ENCODE measurements around the gene PRPF6.

The PRPF6 gene

DNA sequence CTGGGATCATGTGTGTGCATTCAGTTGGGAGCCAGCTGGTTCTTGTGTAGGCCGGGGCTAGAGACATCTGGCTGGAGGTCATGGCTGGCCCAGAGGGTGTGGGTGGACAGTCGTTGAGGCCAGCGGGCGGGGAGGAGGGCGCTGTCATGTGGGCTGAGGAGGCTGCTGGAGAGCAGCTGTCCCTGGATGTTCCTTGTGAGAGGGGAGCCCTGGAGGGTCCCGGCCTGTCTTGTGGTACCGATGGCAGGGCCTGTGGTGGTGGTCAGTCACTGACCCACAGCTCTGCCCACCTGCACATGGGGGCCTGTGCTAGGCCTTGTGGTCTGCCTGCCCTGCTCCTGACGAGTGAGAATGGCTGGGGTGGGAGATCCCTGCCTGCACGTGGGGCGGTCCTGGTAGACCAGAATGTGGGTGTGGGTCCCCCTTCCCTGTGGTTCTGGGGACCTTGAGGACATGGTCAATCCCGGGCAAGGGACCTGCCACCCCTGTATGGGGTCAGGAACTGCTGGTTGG lies 53.1 kb downstream of the PRPF6 start:
- in situ Hi-C loops (cut with MboI; ENCODE audit: low sequenced_read_pairs) = no loop called here

DNA sequence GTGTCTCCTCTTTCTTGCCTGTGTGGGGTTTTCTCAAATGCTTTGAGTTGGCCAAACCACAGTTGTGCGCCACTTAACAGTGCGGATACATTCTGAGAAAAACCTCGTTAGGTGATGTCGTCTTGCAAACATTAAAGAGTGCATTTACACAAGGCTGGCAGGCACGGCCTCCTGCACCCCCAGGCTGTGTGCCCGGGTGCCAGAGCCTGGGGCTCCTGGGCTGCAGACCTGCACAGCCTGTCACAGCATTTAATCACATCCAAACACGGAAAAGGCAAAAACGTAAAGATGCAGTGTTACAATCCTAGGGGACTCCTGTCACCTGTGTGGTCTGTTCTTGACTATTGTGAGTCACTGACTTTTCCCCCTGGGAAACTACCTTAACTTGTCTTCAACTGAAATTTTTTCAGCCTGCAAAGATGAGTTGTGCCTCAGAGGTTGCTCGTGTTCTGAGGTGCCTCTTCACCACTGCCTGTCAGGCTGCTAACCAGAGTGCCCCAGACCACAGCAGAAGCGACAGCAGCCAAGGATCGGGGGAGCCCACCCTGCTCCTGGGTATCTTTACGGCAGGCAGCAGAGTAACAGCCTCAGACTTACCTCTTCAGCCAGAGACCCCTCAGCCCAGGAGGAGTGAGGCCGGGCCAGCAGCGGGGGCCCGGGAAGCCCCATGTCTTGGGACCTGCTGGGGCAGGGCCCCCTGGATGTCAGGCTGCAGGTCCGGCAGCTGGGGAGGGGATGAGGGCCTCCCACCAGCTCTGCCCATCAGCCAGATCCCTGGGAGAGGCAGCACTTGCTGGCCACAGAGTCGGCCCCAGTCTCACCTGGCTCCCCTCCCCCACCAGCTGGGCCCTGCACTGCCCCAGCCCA lies 54.4 kb downstream of the PRPF6 start:
- in situ Hi-C loops (cut with MboI; ENCODE audit: low sequenced_read_pairs) = no loop called here

DNA sequence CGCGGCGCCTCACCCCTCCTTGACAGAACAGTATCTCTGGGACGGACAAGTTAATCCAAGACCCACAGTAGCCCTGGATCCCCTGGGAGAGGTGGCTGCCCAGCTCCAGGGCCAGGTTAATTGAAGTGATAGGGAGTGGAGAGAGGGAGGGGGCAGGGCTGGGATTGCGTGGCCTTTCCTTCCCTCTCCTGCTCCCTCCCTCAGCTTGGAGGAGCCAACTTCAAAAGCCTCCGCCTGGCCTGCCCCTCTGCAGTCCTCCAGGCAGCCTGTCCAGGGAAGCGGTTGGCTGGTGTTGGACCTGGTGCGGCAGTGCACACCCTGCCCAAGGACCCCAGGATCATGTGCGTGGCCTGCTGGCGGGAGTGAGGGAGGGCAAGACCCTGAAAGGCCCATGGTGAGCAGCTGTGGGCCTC lies 55.0 kb downstream of the PRPF6 start, which contains the start of gene C20orf204:
Gene C20orf204 (plus strand): TSS at position 250 of the 413 bp plus-strand sequence. CDS start 142 bp downstream, at position 392.
- in situ Hi-C loops (cut with MboI; ENCODE audit: low sequenced_read_pairs) = no loop called here

DNA sequence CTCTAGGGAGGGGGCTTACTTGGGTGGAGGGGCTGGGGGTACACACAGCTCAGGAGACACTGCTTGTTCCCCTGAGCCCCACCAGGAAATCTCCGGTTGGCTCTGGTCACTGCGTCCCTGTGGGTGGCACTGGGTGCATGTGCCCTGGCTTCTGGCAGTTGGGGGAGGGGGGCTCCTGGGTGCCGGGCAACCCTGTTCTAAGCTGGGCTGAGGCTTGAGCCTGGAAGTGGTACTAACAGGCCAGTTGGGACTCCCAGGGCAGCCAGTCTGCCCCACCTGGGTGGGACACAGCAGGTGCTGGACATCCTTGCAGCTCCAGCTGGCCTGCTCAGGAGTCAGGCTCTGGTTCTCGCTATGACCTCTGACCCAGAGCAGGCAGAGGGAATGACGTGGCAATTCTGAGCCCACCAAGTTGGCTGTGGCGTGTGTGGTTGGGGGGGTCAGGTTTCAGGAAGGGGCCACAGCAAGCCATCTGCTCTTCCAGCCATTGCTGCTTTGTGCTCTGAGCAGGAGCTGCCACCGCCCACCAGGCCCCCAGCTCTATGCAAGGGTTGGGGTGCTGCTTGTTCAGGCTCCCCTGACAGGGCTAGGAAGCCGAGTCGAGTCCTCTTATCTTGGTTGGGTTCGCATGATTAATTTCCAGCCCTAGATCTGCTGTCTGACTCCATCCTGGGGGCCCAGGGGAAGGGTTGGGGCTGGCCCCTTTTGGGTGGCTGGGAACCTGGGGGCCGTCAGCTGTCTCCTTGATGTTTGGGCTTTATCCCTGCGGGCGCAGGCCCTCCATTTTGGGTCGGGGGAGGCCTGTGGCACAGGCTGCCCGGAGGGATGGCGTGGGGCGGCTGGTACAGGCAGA lies 55.6 kb downstream of the PRPF6 start:
- in situ Hi-C loops (cut with MboI; ENCODE audit: low sequenced_read_pairs) = no loop called here

DNA sequence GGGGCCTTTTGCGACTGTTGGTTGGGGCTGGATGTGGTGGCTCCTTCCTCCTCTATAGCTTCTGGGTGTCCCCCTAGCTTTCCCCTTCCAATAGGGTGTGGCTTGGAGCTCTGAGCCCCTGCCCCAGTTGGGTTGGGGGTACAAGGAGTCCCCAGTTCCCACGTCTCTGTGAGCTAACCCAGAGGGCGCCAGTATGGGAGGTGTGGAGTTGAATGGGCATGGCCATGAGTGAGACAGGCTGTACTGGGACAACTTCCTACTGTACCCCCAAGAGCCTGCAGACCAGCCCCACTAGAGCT lies 56.2 kb downstream of the PRPF6 start:
- in situ Hi-C loops (cut with MboI; ENCODE audit: low sequenced_read_pairs) = no loop called here

DNA sequence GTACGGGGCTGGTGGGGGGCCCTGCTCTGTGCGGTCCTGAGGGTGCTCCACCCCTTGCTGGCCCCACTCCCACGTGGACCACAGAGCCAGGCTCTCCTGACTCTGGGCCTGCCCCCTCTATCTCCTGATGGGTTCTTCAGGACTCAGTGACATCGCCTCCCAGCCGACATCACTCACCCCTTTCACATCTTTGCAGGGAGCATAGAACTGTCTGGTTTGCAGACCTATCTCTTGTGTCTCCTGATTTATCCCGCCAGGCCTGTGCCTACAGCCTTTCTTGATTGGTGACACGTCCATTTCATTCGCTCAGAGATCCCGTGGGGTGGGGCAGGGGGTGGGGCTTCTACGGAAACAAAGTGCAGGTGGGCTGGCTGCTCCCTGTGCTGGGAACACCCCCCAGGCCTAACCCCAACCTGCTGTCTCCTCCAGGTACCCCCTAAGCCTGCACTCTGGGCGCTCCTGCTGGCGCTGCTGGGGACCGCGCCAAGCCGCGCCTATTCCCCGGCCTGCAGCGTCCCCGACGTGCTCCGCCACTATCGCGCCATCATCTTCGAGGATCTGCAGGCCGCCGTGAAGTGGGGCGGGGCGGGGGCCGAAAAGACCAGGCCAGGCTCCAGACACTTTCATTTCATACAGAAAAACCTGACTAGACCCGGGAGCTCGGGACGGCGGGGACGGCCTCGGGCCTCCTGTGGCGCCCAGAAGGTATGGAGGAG lies 56.7 kb downstream of the PRPF6 start:
- in situ Hi-C loops (cut with MboI; ENCODE audit: low sequenced_read_pairs) = no loop called here

DNA sequence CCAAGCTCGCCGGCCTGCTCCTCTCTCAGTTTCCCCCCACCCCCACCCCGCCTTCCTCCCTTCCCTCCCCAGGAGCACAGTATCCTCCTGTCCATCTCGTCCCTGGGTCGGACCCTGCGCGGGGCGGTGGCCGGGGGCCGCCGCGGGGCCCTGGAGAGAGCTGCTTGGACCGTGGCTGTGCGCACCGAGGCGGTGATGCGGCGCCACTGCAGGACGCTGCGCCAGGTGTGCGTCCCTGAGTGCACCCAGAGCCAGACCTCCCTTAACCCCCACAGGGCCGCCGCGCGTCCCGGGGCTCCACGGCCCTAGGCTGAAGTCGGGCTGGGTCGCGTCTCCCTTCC lies 57.3 kb downstream of the PRPF6 start:
- in situ Hi-C loops (cut with MboI; ENCODE audit: low sequenced_read_pairs) = no loop called here

DNA sequence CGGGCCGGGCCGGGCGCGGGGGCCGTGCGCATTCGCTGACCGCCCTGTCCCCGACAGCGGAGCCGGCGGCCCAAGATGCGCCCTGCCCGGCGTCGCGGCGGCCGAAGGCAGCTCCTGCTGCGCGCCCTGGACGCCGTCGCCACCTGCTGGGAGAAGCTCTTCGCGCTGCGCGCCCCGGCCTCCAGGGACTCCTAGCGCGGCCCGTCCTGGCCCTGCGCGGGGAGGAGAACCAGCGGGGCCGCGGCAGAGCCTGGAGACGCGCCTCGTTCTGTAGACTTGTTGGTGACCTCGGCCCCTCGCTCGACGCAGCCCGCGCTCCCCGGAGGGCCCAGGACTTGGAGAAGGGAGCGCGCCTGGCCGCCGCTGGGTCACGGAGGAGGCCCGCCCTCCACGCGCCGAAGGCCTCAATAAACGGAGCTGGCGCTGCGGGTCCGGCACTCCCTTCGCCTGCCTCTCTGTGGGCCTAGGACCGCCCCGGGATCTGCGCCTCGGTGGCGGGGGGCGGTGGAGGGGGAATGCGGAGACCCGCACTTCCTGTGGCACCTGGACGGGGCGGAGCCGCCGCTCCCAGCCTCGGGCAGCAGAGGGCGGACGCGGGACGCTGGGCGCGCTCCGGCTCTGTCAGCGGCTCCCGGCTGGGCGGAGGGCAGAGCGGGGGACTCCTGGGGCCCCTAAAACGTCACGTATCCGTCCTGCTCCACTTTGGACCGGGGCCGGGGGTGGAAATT lies 57.8 kb downstream of the PRPF6 start:
- in situ Hi-C loops (cut with MboI; ENCODE audit: low sequenced_read_pairs) = no loop called here

DNA sequence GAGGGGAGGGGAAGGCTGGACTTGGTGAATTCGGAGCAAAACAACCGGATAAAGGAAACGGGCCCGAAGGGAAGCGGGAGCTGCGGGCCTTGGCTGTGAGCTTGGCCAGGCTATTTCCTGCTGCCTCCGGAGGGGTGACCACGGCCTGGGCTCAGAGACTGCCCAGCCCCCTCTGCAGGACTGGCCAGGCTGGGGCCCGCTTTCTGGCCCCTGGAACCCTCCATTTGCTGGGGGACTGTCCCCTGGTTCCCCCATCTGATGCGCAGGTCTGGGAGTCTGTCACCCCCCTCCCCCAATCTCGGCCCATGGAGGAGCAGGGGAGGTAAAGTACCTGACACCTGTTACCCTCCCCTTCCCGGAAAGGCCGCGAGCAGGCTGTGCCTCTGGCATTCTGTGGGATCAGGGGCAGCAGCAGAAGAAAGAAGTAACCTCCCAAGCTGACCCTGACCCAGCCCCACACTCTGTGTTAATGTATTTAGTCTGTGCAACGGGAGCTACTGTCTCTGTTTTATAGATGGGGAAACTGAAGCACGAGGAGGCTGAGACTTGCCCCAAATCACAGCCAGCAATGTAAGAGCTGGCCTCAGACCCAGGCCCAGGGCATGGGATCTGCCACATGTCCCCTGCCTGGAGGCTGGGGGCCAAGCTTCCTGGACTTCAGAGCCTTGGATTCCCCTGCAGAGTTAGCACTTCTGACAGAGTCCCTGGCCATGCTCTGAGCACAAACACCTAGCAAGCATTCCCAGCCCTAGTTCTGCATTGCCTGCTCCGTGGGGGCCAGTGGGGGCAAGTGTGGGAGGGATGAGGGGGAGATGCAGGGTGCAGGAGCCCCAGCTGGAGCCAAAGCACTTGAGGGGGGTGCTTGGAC lies 58.6 kb downstream of the PRPF6 start:
- in situ Hi-C loops (cut with MboI; ENCODE audit: low sequenced_read_pairs) = no loop called here

DNA sequence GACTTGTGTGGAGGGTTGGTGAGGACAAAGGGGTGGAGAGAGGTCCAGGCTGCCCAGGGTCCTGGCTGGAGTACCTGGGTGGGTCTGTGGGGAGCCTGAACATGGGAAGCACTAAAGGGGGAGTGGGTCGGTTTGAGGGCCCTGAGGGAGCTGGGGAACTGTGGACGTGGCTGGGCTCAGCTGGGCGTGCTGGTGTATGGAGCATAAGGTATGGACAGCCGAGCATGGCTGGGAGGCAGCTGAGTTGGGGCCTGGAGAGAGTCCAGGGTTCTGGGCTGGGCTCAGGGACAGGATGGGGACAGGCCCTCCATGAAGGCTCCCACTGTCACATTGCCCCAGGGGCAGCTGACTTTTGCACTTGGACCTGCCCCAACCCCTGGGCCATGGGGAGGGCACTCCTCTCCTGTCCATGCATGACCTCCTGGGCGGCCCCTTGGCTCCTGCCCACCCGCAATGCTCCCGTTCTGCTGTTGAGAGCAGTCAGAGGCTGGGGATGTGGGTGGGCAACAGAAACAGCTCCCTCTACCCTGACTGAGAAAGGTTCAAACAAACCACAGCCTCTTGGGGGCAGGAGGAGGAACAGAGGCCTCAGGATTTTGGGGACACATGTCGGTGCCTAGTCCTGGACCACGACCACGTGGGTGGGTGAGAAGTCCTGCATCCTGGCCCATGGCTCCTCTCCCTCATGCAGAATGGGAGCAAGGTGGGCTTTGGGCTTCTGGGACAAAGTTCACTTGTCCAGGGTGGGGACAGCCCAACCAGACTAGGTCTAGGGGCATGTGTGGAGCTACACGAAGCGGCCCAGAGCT lies 59.5 kb downstream of the PRPF6 start:
- in situ Hi-C loops (cut with MboI; ENCODE audit: low sequenced_read_pairs) = no loop called here

DNA sequence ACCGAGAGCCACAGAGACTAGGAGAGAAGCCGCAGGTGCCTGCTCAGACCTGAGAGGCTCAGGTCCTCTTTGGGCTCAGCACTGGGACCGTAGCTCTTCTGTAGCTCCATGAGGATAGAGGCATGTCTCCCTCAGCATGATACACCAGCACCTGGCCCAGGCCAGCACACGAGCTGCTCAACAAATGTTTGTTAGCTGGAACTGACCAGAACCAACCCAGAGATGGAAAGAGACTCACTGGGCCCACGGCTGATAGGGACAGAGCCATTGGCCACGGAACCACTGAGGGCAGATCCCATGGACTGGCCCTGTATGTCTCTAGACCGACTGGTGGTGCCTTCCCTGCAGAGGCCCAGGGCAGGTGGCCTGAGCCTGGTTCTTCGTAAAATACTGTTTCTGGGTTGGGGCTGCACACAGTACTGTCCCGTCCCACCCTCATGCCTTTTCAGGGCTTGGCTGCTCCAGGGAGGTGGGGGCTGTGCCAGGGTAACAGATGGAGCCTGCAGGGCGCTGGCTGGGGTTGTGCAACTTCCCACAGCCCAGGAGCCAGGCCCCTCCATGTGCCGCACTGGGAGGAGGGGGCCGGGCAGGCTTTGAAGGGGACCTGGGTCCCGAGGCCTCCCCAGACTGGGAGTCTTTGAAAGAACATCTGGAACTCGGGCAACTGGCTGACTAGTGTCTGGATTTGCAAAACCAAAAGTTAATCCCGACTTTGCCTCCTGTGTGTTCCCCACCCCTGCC lies 60.3 kb downstream of the PRPF6 start:
- in situ Hi-C loops (cut with MboI; ENCODE audit: low sequenced_read_pairs) = no loop called here

DNA sequence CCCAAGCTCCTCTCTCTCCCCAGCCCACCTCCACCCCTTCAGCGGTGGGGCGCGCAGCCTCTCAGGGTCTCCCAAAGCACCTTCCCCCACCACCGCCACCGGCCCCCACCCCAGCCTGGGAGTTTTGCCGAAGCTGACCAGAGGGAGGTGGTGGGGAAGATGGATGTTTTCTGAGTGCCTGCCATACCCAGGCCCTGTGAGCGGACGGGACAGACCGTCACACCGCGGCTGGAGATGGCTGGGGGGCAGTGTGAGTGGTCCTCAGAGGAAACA lies 60.8 kb downstream of the PRPF6 start:
- in situ Hi-C loops (cut with MboI; ENCODE audit: low sequenced_read_pairs) = no loop called here

DNA sequence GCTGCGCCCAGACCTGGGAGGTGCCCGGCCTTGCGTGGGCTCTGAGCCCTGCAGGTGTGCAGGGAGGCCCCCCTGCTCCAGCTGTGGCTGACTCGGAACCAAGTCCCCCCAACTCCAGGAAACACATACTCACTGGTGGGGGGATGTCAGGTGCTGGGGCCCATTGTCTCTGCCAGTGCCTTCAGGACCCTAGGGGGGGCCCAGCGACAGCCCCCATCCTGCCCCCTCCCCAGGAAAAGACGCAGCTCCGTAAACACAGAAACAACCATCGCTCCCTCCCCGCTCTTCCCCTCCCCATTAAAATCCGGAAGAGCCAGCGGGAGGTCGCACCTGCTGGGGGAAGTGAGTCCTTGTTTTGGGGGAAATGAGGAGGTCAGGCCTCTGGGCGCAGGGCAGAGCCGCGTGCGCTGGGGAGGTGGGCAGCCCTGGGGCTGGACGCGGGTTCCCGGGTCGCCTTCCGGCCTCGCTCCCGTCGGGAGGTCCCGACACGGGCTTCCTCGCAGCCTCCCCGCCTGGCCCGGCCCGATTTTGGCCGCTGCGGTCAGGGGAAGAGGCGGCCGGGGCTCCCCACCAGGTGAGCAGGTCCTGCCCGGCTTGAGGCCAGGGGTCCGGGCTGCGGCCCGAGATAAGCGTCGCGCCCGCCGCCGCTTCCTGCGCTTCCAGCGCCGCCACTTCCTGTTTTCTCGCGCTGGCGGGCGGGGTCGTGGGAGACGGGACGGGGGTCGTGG lies 61.3 kb downstream of the PRPF6 start:
- in situ Hi-C loops (cut with MboI; ENCODE audit: low sequenced_read_pairs) = no loop called here

DNA sequence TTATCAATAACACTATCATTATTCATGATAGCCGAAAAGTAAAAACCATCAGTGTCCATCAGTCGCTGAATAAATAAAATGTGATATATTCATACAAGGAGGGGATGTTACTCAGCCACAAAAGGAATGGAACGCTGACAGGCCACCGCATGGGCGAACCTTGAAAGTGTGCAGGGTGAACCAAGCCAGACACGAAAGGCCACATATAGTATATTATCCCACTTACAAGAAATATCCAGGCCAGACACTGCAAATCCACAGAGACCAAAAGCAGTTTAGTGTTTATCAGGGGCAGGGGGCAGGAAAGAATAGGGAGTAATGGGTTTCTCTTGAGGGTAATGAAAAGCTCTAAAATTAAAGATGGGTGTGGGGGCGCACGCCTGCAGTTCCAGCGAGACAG lies 62.8 kb downstream of the PRPF6 start:
- in situ Hi-C loops (cut with MboI; ENCODE audit: low sequenced_read_pairs) = no loop called here

DNA sequence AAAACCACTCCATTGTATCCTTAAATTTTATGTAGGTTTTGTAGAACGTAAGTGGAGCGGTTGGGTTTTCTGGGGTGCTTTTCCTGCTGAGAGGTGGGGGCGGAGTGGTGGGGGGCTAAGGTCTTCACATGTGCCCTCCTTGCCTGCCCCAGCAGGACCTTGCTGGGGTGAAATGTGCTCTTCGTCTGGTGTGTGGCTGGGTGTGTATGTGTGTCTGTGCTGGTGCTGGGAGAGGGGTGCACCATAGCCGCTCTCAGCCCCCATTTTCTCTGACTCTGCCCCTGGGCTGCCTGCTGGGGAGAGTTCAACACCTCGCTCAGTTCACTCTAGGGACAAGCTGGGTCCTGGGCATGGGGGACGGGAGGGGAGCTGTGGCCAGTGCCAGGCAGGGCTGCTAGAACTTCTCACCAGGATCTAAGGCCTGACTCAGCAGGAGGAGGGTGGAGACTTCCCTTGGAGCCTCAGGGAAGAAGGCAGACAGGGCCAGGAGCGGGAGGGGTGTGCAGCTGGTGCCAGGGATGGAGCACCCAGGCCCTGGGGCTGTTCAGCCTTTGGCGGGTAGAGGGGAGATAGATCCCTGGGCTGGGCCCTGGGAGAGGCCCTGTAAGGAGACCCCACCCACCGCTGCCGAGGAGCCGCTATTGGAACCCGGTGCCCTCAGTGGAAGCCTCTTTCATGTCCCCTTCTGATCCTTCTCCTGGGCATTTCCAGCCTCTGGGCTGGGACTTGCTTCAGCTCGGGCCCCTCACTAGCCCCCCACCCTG lies 63.7 kb downstream of the PRPF6 start:
- in situ Hi-C loops (cut with MboI; ENCODE audit: low sequenced_read_pairs) = no loop called here

DNA sequence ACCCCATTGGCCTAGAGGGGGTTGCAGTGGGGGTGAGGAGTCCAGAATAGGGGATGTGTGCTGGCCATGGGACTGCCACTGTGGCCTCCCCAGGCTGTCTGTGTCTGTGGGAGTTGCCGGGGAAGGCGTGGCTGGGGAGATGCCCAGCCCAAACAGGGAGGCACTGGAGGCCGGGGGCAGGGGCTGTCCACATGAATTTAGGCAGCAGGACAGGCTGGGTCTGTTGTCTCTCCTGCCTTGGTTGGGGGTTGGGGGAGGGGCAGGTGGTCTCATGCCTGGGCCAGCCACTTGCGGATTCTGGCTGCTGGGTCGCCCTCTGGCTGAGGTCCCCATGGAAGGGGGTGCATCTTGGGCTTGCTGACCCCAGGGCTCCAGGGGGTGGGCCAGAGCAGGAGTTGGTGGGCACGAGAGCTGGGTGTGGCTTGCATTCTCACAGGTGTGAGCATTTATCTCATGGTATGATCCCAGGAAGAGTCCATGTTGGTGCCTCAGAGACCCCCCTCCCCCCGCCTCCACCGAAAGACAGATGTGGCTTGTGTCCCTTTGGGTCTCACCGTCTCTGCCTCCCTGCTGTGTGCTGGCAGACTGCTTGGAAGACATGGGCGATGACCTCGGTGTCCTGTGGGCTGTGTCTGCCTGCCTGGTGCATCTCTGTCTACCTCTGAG lies 64.5 kb downstream of the PRPF6 start:
- in situ Hi-C loops (cut with MboI; ENCODE audit: low sequenced_read_pairs) = no loop called here

DNA sequence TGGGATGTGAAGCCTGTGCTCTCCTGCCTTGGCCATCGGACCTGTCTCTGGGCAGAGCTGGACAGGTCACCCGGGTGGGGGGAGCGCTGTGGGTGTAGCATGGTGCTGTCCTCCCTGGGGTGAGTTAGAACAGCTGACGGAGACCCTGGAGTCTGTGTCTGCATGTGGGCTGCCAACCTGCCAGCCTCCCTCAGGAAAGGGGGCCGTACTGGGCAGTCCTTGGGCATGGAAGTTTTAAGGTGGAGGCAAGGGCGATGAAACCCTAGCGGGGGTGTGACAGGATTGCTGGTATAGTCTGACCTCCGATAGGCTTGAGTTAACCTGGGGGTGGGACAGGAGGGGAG lies 66.1 kb downstream of the PRPF6 start:
- in situ Hi-C loops (cut with MboI; ENCODE audit: low sequenced_read_pairs) = no loop called here
